HUES64 (cell line): ENCODE data around the gene UGGT1.
"Not testable (repeated sequence)": the region's sequence is repeated elsewhere in the genome, so short reads cannot be mapped to it uniquely, and the experiment has no call there.

Experiments used
- H3K27ac ChIP-seq: 2 replicates; pipeline ENCODE4 v1.7.0; 2013; ENCODE audit warnings: low read depth, low read length, inconsistent platforms
- H3K27me3 ChIP-seq: 2 replicates; pipeline ENCODE4 v1.6.1; 2013; ENCODE audit warnings: mild to moderate bottlenecking, low read length; ENCODE audit not compliant: insufficient read depth
- H3K36me3 ChIP-seq: 2 replicates; pipeline ENCODE4 v1.6.1; 2013; ENCODE audit warnings: mild to moderate bottlenecking, low read length; ENCODE audit not compliant: insufficient read depth
- H3K4me1 ChIP-seq: 2 replicates; pipeline ENCODE4 v1.6.1; 2013; ENCODE audit warnings: mild to moderate bottlenecking, low read length, moderate library complexity; ENCODE audit not compliant: insufficient read depth
- H3K4me3 ChIP-seq: 2 replicates; pipeline ENCODE4 v1.5.1; 2013; ENCODE audit warnings: mild to moderate bottlenecking, low read length, moderate library complexity
- H3K9ac ChIP-seq: 2 replicates; pipeline ENCODE4 v1.6.1; 2013; ENCODE audit warnings: mild to moderate bottlenecking, low read depth, low read length
- H3K9me3 ChIP-seq: 2 replicates; pipeline ENCODE4 v1.6.1; 2013; ENCODE audit warnings: low read depth, low read length; ENCODE audit not compliant: insufficient read depth
- WGBS: fragments of 150-250, 120-280 bp; methylation state at CpG from one replicate; pipeline ENCODE4 v1.1.7; 2013; ENCODE audit warnings: missing lambda C conversion rate; 5-methylcytosine and 5-hydroxymethylcytosine counted together

UGGT1 gene

GRCh38 chr2:128174067-128174466 is 83.1 kb downstream of the UGGT1 start:
- WGBS, result 100% methylated on average over 3 of the region's 4 CpGs
- not testable (repeated sequence) for H3K4me3 ChIP-seq, H3K9me3 ChIP-seq, H3K27me3 ChIP-seq, H3K4me1 ChIP-seq, H3K9ac ChIP-seq, H3K27ac ChIP-seq
- H3K36me3 ChIP-seq, result peaks cover 98% of the 10 kb centered on the region

GRCh38 chr2:128177315-128177714 is 86.3 kb downstream of the UGGT1 start:
- no peaks in the 10 kb centered on the region for H3K9me3 ChIP-seq
- 94% methylated on average over 3 of the region's 3 CpGs for WGBS
- no peak overlapping the region for H3K4me3 ChIP-seq
- H3K36me3 ChIP-seq, result peaks cover 97% of the 10 kb centered on the region
- H3K27me3 ChIP-seq, result no peaks in the 10 kb centered on the region
- H3K27ac ChIP-seq, result no peak overlapping the region
- H3K9ac ChIP-seq, result no peak overlapping the region
- H3K4me1 ChIP-seq, result no peaks in the 10 kb centered on the region

GRCh38 chr2:128178149-128178649 is 87.2 kb downstream of the UGGT1 start:
- no peak overlapping the region for H3K27ac ChIP-seq
- no peaks in the 10 kb centered on the region for H3K4me1 ChIP-seq
- H3K9ac ChIP-seq, result no peak overlapping the region
- H3K36me3 ChIP-seq, result peaks cover 95% of the 10 kb centered on the region
- H3K27me3 ChIP-seq, result no peaks in the 10 kb centered on the region
- WGBS, result 96% methylated on average over 7 of the region's 8 CpGs
- H3K4me3 ChIP-seq, result no peak overlapping the region
- no peaks in the 10 kb centered on the region for H3K9me3 ChIP-seq

- Histone ChIP-seq H3K9ac (no peak overlapping the region), H3K36me3 (peaks cover 95% of the 10 kb centered on the region), H3K27me3 (no peaks in the 10 kb centered on the region), H3K4me1 (no peaks in the 10 kb centered on the region), H3K9me3 (no peaks in the 10 kb centered on the region), H3K27ac (no peak overlapping the region), H3K4me3 (no peak overlapping the region)
- WGBS, result 81% methylated on average over 8 of the region's 9 CpGs
Measured at GRCh38 chr2:128178650-128179460, 87.9 kb downstream of the UGGT1 start.

- Histone ChIP-seq H3K4me3 (no peak overlapping the region), H3K27ac (no peak overlapping the region), H3K9ac (no peak overlapping the region), H3K27me3 (no peaks in the 10 kb centered on the region), H3K36me3 (peaks cover 95% of the 10 kb centered on the region), H3K4me1 (no peaks in the 10 kb centered on the region), H3K9me3 (no peaks in the 10 kb centered on the region)
- WGBS, result 99% methylated on average over 4 of the region's 4 CpGs
Measured at GRCh38 chr2:128179461-128179755, 88.4 kb downstream of the UGGT1 start.

- no peaks in the 10 kb centered on the region for H3K27me3 ChIP-seq
- peaks cover 95% of the 10 kb centered on the region for H3K36me3 ChIP-seq
- H3K9ac ChIP-seq, result no peak overlapping the region
- H3K9me3 ChIP-seq, result no peaks in the 10 kb centered on the region
- H3K4me1 ChIP-seq, result no peaks in the 10 kb centered on the region
- 87% methylated on average over 4 of the region's 4 CpGs for WGBS
- no peak overlapping the region for H3K27ac ChIP-seq
- no peak overlapping the region for H3K4me3 ChIP-seq
Measured at GRCh38 chr2:128180031-128180430, 89.0 kb downstream of the UGGT1 start.

- Histone ChIP-seq H3K9me3 (no peaks in the 10 kb centered on the region), H3K27me3 (no peaks in the 10 kb centered on the region), H3K4me1 (no peaks in the 10 kb centered on the region), H3K4me3 (no peak overlapping the region), H3K27ac (no peak overlapping the region), H3K9ac (no peak overlapping the region), H3K36me3 (peaks cover 94% of the 10 kb centered on the region)
- WGBS, result 95% methylated on average over 6 of the region's 6 CpGs
Measured at GRCh38 chr2:128185576-128185975, 94.6 kb downstream of the UGGT1 start.

GRCh38 chr2:128187032-128187654 is 96.1 kb downstream of the UGGT1 start:
- Histone ChIP-seq H3K27me3 (no peaks in the 10 kb centered on the region), H3K9ac (0 out of 2 replicates have a peak overlapping the region, but pooled peaks have one; percentile 5), H3K4me1 (no peaks in the 10 kb centered on the region), H3K4me3 (no peak overlapping the region), H3K27ac (no peak overlapping the region), H3K36me3 (peaks cover 91% of the 10 kb centered on the region), H3K9me3 (no peaks in the 10 kb centered on the region)
- WGBS, result 95% methylated on average over 9 of the region's 9 CpGs

- Histone ChIP-seq H3K9ac (no peak overlapping the region), H3K4me1 (no peaks in the 10 kb centered on the region), H3K27me3 (no peaks in the 10 kb centered on the region), H3K36me3 (peaks cover 19% of the 10 kb centered on the region), H3K27ac (no peak overlapping the region), H3K9me3 (no peaks in the 10 kb centered on the region), H3K4me3 (no peak overlapping the region)
- WGBS, result 93% methylated on average over 6 of the region's 6 CpGs
Measured at GRCh38 chr2:128195435-128195984, 104.5 kb downstream of the UGGT1 start.

GRCh38 chr2:128196026-128196425 is 105.0 kb downstream of the UGGT1 start:
- 80% methylated on average over 5 of the region's 5 CpGs for WGBS
- Histone ChIP-seq H3K9me3 (no peaks in the 10 kb centered on the region), H3K4me3 (no peak overlapping the region), H3K27ac (no peak overlapping the region), H3K4me1 (no peaks in the 10 kb centered on the region), H3K36me3 (peaks cover 14% of the 10 kb centered on the region), H3K9ac (no peak overlapping the region), H3K27me3 (no peaks in the 10 kb centered on the region)

- Histone ChIP-seq H3K4me1 (no peaks in the 10 kb centered on the region), H3K9ac (no peak overlapping the region), H3K4me3 (no peak overlapping the region), H3K27ac (no peak overlapping the region), H3K27me3 (no peaks in the 10 kb centered on the region), H3K36me3 (peaks cover 11% of the 10 kb centered on the region; the same call in 1 of the 2 replicates), H3K9me3 (no peaks in the 10 kb centered on the region)
- 87% methylated on average over 6 of the region's 6 CpGs for WGBS
Measured at GRCh38 chr2:128196471-128196931, 105.5 kb downstream of the UGGT1 start.
